Measurements from ENCODE around the gene GNLY.

- no peak for TF ChIP-seq TAF1 (IDR thresholded peaks at IDR 0.05; ENCODE audit: borderline replicate concordance, low read depth, low read length)
- no peak for TF ChIP-seq POLR2AphosphoS5 (IDR thresholded peaks at IDR 0.05; ENCODE audit: low read depth, low read length)
- no peak for TF ChIP-seq CTCF (IDR thresholded peaks at IDR 0.05)
- no peak for TF ChIP-seq ZBTB33 (IDR thresholded peaks at IDR 0.05; ENCODE audit: borderline replicate concordance, low read depth)
- no peak for TF ChIP-seq YY1 (IDR thresholded peaks at IDR 0.05; ENCODE audit: low read depth)
- TF ChIP-seq USF1 (IDR thresholded peaks at IDR 0.05; ENCODE audit: borderline replicate concordance, low read depth) = no peak
- TF ChIP-seq SMC3 (IDR thresholded peaks at IDR 0.05; ENCODE audit: low read depth, low read length) = no peak
- TF ChIP-seq MXI1 (IDR thresholded peaks at IDR 0.05; ENCODE audit: low read depth, low read length) = no peak
These were observed 15.2 kb downstream of the GNLY start for GRCh38 chr2:85709401-85709811.
